SK-N-SH treated with all-trans-retinoic acid at 6 μM for 48 hours (cell line): ENCODE results near the gene MBOAT7.

ENCODE experiments used
- ATAC-seq: fragments of 200-7000 bp; cut with Tn5 transposase; 3 replicates; pipeline ENCODE4 v1.9.1; 2020; ENCODE audit warnings: mild to moderate bottlenecking, moderate library complexity
- ARNTL ChIP-seq: fragments of 450-650 bp; formaldehyde crosslinking; IDR thresholded peaks from 2 replicates; pipeline ENCODE4 v1.5.0; 2020; ENCODE audit warnings: low read depth, mild to moderate bottlenecking, moderate library complexity, borderline replicate concordance
- BACH2 ChIP-seq: fragments of 250-450 bp; sonication (Bioruptor Pico); IDR thresholded peaks from 2 replicates; pipeline ENCODE4 v1.9.0; 2021; ENCODE audit warnings: mild to moderate bottlenecking, borderline replicate concordance
- CREB5 ChIP-seq: fragments of 250-450 bp; sonication (Bioruptor Pico); IDR thresholded peaks from 2 replicates; pipeline ENCODE4 v1.5.1; 2020; ENCODE audit warnings: low read depth, mild to moderate bottlenecking, moderate library complexity
- CSDC2 ChIP-seq: fragments of 250-450 bp; sonication (Bioruptor Pico); IDR thresholded peaks from 2 replicates; pipeline ENCODE4 v1.5.0; 2020; ENCODE audit warnings: mild to moderate bottlenecking, moderate library complexity
- ESRRG ChIP-seq: fragments of 250-450 bp; sonication (Bioruptor Pico); IDR thresholded peaks from 2 replicates; pipeline ENCODE4 v1.6.1; 2021; ENCODE audit warnings: mild to moderate bottlenecking
- GLIS3 ChIP-seq: fragments of 250-450 bp; sonication (Bioruptor Pico); IDR thresholded peaks from 2 replicates; pipeline ENCODE4 v1.5.0; 2020; ENCODE audit warnings: mild to moderate bottlenecking, moderate library complexity
- ISL1 ChIP-seq: fragments of 250-450 bp; sonication (Bioruptor Pico); IDR thresholded peaks from 2 replicates; pipeline ENCODE4 v2.1.2; 2022; ENCODE audit warnings: mild to moderate bottlenecking, moderate library complexity
- OSR1 ChIP-seq: fragments of 250-450 bp; sonication (Bioruptor Pico); IDR thresholded peaks from 2 replicates; pipeline ENCODE4 v1.8.0; 2022; ENCODE audit warnings: moderate library complexity, mild to moderate bottlenecking, inconsistent platforms
- POU6F1 ChIP-seq: fragments of 250-450 bp; sonication (Bioruptor Pico); IDR thresholded peaks from 2 replicates; pipeline ENCODE4 v1.8.0; 2021; ENCODE audit warnings: low read depth, mild to moderate bottlenecking, moderate library complexity, borderline replicate concordance
- SNAI2 ChIP-seq: fragments of 250-450 bp; sonication (Bioruptor Pico); IDR thresholded peaks from 2 replicates; pipeline ENCODE4 v1.5.0; 2020; ENCODE audit warnings: mild to moderate bottlenecking, moderate library complexity
- TCF4 ChIP-seq: fragments of 250-450 bp; sonication (Bioruptor Pico); IDR thresholded peaks from 2 replicates; pipeline ENCODE4 v1.8.0; 2021; ENCODE audit warnings: mild to moderate bottlenecking, moderate library complexity, borderline replicate concordance
- TOX ChIP-seq: fragments of 250-450 bp; sonication (Bioruptor Pico); IDR thresholded peaks from 2 replicates; pipeline ENCODE4 v1.8.0; 2021; ENCODE audit warnings: mild to moderate bottlenecking, moderate library complexity, borderline replicate concordance
- TSHZ2 ChIP-seq: fragments of 250-450 bp; sonication (Bioruptor Pico); IDR thresholded peaks from 2 replicates; pipeline ENCODE4 v1.5.0; 2020; ENCODE audit warnings: mild to moderate bottlenecking, moderate library complexity
- ZC3H10 ChIP-seq: fragments of 250-450 bp; sonication (Bioruptor Pico); IDR thresholded peaks from 2 replicates; pipeline ENCODE4 v1.5.1; 2021; ENCODE audit warnings: mild to moderate bottlenecking, moderate library complexity
- ZFP3 ChIP-seq: fragments of 250-450 bp; sonication (Bioruptor Pico); IDR thresholded peaks from 2 replicates; pipeline ENCODE4 v1.5.0; 2020; ENCODE audit warnings: mild to moderate bottlenecking, moderate library complexity
- ZFP30 ChIP-seq: fragments of 450-650 bp; formaldehyde crosslinking; IDR thresholded peaks from 2 replicates; pipeline ENCODE4 v1.5.0; 2022; ENCODE audit warnings: mild to moderate bottlenecking, moderate library complexity
- ZNF565 ChIP-seq: fragments of 450-650 bp; formaldehyde crosslinking; conservative IDR thresholded peaks from 2 replicates; pipeline ENCODE4 v1.5.0; 2020; ENCODE audit warnings: low read depth, mild to moderate bottlenecking, moderate library complexity
- ZNF70 ChIP-seq: fragments of 450-650 bp; formaldehyde crosslinking; IDR thresholded peaks from 2 replicates; pipeline ENCODE4 v1.5.0; 2020; ENCODE audit warnings: mild to moderate bottlenecking, moderate library complexity
- ZNF8 ChIP-seq: fragments of 450-650 bp; formaldehyde crosslinking; IDR thresholded peaks from 2 replicates; pipeline ENCODE4 v1.5.0; 2020; ENCODE audit warnings: mild to moderate bottlenecking, moderate library complexity

The MBOAT7 gene

GRCh38 chr19:54128796-54129616 lies 60.4 kb downstream of the MBOAT7 start (continued):
- no peak for TF ChIP-seq CSDC2 (CRISPR knock-in tag)
- TF ChIP-seq ZNF565 (CRISPR knock-in tag) = no peak
- no peak for TF ChIP-seq ISL1 (CRISPR knock-in tag)

GRCh38 chr19:54128441-54128725 lies 61.0 kb downstream of the MBOAT7 start:
- no peak for ATAC-seq
- no peak for TF ChIP-seq ARNTL (CRISPR knock-in tag)

- ATAC-seq = no peak
- TF ChIP-seq ZNF70 (CRISPR knock-in tag) = no peak
- no peak for TF ChIP-seq TSHZ2 (CRISPR knock-in tag)
- no peak for TF ChIP-seq SNAI2
- no peak for TF ChIP-seq ZNF8 (CRISPR knock-in tag)
- no peak for TF ChIP-seq ISL1 (CRISPR knock-in tag)
- no peak for TF ChIP-seq TOX (CRISPR knock-in tag)
- no peak for TF ChIP-seq ZC3H10 (CRISPR knock-in tag)
- TF ChIP-seq ZFP30 (CRISPR knock-in tag) = no peak
- no peak for TF ChIP-seq CREB5
- no peak for TF ChIP-seq POU6F1 (CRISPR knock-in tag)
- no peak for TF ChIP-seq ZFP3 (CRISPR knock-in tag)
- no peak for TF ChIP-seq ESRRG (CRISPR knock-in tag)
- TF ChIP-seq GLIS3 (CRISPR knock-in tag) = no peak
- no peak for TF ChIP-seq CSDC2 (CRISPR knock-in tag)
- no peak for TF ChIP-seq TCF4 (CRISPR knock-in tag)
Measured at GRCh38 chr19:54127688-54128440, 61.5 kb downstream of the MBOAT7 start.

GRCh38 chr19:54125713-54126112 lies 63.7 kb downstream of the MBOAT7 start:
- ATAC-seq = no peak
- no peak for TF ChIP-seq CREB5
- no peak for TF ChIP-seq ZFP3 (CRISPR knock-in tag)
- no peak for TF ChIP-seq OSR1 (CRISPR knock-in tag)
- no peak for TF ChIP-seq ZNF70 (CRISPR knock-in tag)
- TF ChIP-seq ZFP30 (CRISPR knock-in tag) = no peak
- no peak for TF ChIP-seq ISL1 (CRISPR knock-in tag)
- no peak for TF ChIP-seq GLIS3 (CRISPR knock-in tag)
- TF ChIP-seq ZNF8 (CRISPR knock-in tag) = no peak
- no peak for TF ChIP-seq ARNTL (CRISPR knock-in tag)
- TF ChIP-seq ZNF565 (CRISPR knock-in tag) = no peak
- TF ChIP-seq BACH2 = no peak
- no peak for TF ChIP-seq SNAI2
